Liver (tissue), 9 donors: ENCODE measurements around the gene C16orf86. TPM values are rescaled to one million over a fixed set of nuclear protein-coding genes. Genes with fewer than 3 reads are reported as not detected.

Experiments used
- DNase-seq: peaks from one replicate; pipeline ENCODE4 v3.0.0-alpha.2; 2017; ENCODE audit warnings: low spot score
- H3K27ac ChIP-seq, 2 donors: one replicate each; pipeline ENCODE4 v1.7.0; 2013; ENCODE audit warnings: inconsistent platforms in 2 of 2, low read length in 2 of 2, control low read depth in 1 of 2, low read depth in 1 of 2, mild to moderate bottlenecking in 1 of 2
- H3K27me3 ChIP-seq, 4 donors: one replicate each; pipeline versions ENCODE4 v1.6.1 to v1.7.0; 2013; ENCODE audit warnings: low read length in 3 of 4, inconsistent platforms in 1 of 4, mild to moderate bottlenecking in 1 of 4, moderate library complexity in 1 of 4; ENCODE audit not compliant: control insufficient read depth in 4 of 4, insufficient read depth in 4 of 4
- H3K36me3 ChIP-seq, 4 donors: one replicate each; pipeline versions ENCODE4 v1.6.1 to v1.7.0; 2013; ENCODE audit warnings: low read length in 3 of 4, mild to moderate bottlenecking in 3 of 4, low read depth in 1 of 4, moderate library complexity in 1 of 4; ENCODE audit not compliant: control insufficient read depth in 4 of 4, insufficient read depth in 3 of 4
- H3K4me1 ChIP-seq, 4 donors: one replicate each; pipeline versions ENCODE4 v1.6.1 to v1.7.0; 2013; ENCODE audit warnings: low read length in 3 of 4, mild to moderate bottlenecking in 3 of 4, moderate library complexity in 1 of 4; ENCODE audit not compliant: control insufficient read depth in 4 of 4, insufficient read depth in 4 of 4
- H3K4me3 ChIP-seq, 3 donors: one replicate each; pipeline versions ENCODE4 v1.6.1 to v1.7.0; 2013; ENCODE audit warnings: low read length in 3 of 3, control low read depth in 1 of 3, low read depth in 1 of 3, mild to moderate bottlenecking in 1 of 3
- H3K9ac ChIP-seq, 2 donors: one replicate each; pipeline ENCODE4 v1.7.0; 2013; ENCODE audit warnings: low read length in 2 of 2, mild to moderate bottlenecking in 2 of 2, moderate library complexity in 2 of 2, control low read depth in 1 of 2, low read depth in 1 of 2
- H3K9me3 ChIP-seq, 4 donors: one replicate each; pipeline versions ENCODE4 v1.6.1 to v1.7.0; 2013; ENCODE audit warnings: low read length in 3 of 4; ENCODE audit not compliant: control insufficient read depth in 4 of 4
- CTCF ChIP-seq: fragments of 150-350 bp; IDR thresholded peaks from 2 replicates; pipeline ENCODE4 v1.5.1; 2017; ENCODE audit warnings: improper control_type of control experiment, low read depth, low read length; ENCODE audit not compliant: missing input control
- FOXA1 ChIP-seq: IDR thresholded peaks from 2 replicates; pipeline ENCODE4 v1.6.1; 2016; ENCODE audit warnings: antibody characterized with exemption
- FOXA2 ChIP-seq: IDR thresholded peaks from 2 replicates; pipeline ENCODE4 v1.6.1; 2016; ENCODE audit warnings: antibody characterized with exemption
- HNF4A ChIP-seq, 2 donors: conservative IDR thresholded peaks; 2 replicates each; pipeline ENCODE4 v1.6.1; 2016; ENCODE audit warnings: antibody characterized with exemption in 2 of 2, mild to moderate bottlenecking in 2 of 2
- HNF4G ChIP-seq: IDR thresholded peaks from 2 replicates; pipeline ENCODE4 v1.6.1; 2016; ENCODE audit warnings: antibody characterized with exemption
- NR2F2 ChIP-seq: IDR thresholded peaks from 2 replicates; pipeline ENCODE4 v1.6.1; 2016; ENCODE audit warnings: antibody characterized with exemption
- RAD21 ChIP-seq, 2 donors: IDR thresholded peaks; 2 replicates each; pipeline ENCODE4 v1.6.1; 2016; ENCODE audit warnings: antibody characterized with exemption in 2 of 2, mild to moderate bottlenecking in 2 of 2
- REST ChIP-seq: IDR thresholded peaks from 2 replicates; pipeline ENCODE4 v1.6.1; 2016; ENCODE audit warnings: antibody characterized with exemption, mild to moderate bottlenecking
- RXRA ChIP-seq, 2 donors: IDR thresholded peaks; 2 replicates each; pipeline ENCODE4 v1.6.1; 2017 to 2018; ENCODE audit warnings: antibody characterized with exemption in 2 of 2, mild to moderate bottlenecking in 1 of 2
- SP1 ChIP-seq: IDR thresholded peaks from 2 replicates; pipeline ENCODE4 v1.6.1; 2018; ENCODE audit warnings: antibody characterized with exemption, mild to moderate bottlenecking
- TAF1 ChIP-seq: conservative IDR thresholded peaks from 2 replicates; pipeline ENCODE4 v1.6.1; 2016; ENCODE audit warnings: antibody characterized with exemption, mild to moderate bottlenecking
- YY1 ChIP-seq: IDR thresholded peaks from 2 replicates; pipeline ENCODE4 v1.6.1; 2016; ENCODE audit warnings: antibody characterized with exemption, mild to moderate bottlenecking
- WGBS: extraction: QIAGEN DNeasy Blood & Tissue Kit; methylation state at CpG from one replicate; pipeline ENCODE4 v1.1.7; 2013; 5-methylcytosine and 5-hydroxymethylcytosine counted together
- polyA plus RNA-seq, 2 donors: library from polyadenylated mRNA; stranded (reverse) in 1 of 2; unstranded in 1 of 2; fragments of 200-250 nt in 1 of 2; fragments of >200 nt in 1 of 2; fragmentation: Nextera tagmentation in 1 of 2; extraction: Ambion mirVana in 1 of 2; gene quantifications; one replicate each; pipeline versions ENCODE4 v1.2.1 to v1.2.3, GENCODE V29; 2013 to 2015
- total RNA-seq, 2 donors: library from RNA; depleted of rRNA; stranded (reverse); fragments of >200 nt; gene quantifications; one replicate each; pipeline ENCODE4 v1.2.3, GENCODE V29; 2014
- donor health status: healthy.
- donor health status: healthy.
- donor health status: healthy.
- donor health status: healthy.
- donor health status: healthy.

C16orf86 gene
- total and polyA plus RNA-seq, 4 donors = 1.2 to 2.6 (median 2.1) TPM

GRCh38 chr16:67675999-67676398 lies 9.4 kb downstream of the C16orf86 start:
- no peak for DNase-seq
- Histone ChIP-seq H3K4me3 (no peak overlapping the region), H3K27me3 (no peaks in the 10 kb centered on the region), H3K27ac (peak overlapping the region in 1 of 2 donors; percentile 73), H3K36me3 (peaks cover 0 to 2% (median under 1%) of the 10 kb centered on the region in 4 donors), H3K9me3 (no peaks in the 10 kb centered on the region), H3K4me1 (peaks cover 17 to 56% (median 47%) of the 10 kb centered on the region in 4 donors), H3K9ac (no peak overlapping the region)
- whole genome bisulfite sequencing = 98% methylated on average over 7 of the region's 7 CpGs
- TF ChIP-seq FOXA1 (no peak), HNF4G (no peak), FOXA2 (no peak), RXRA (IDR thresholded peaks at IDR 0.05) (no peak)

- no peak for DNase-seq
- peak in 1 of 2 donors; percentile 17 for TF ChIP-seq RAD21 (IDR thresholded peaks at IDR 0.05)
- no peak for TF ChIP-seq HNF4G
- peak overlapping the region; percentile 52 to 73 for H3K27ac ChIP-seq
- H3K27me3 ChIP-seq = no peaks in the 10 kb centered on the region
- no peak overlapping the region for H3K4me3 ChIP-seq
- no peaks in the 10 kb centered on the region for H3K9me3 ChIP-seq
- peaks cover 17 to 56% (median 47%) of the 10 kb centered on the region in 4 donors for H3K4me1 ChIP-seq
- peaks cover 0 to 2% (median under 1%) of the 10 kb centered on the region in 4 donors for H3K36me3 ChIP-seq
- no peak overlapping the region for H3K9ac ChIP-seq
- WGBS = 44% methylated on average over 4 of the region's 4 CpGs
Observed at GRCh38 chr16:67676516-67676915, 9.9 kb downstream of the C16orf86 start.

- H3K36me3 ChIP-seq = peaks cover 0 to 2% (median under 1%) of the 10 kb centered on the region in 4 donors
- no peak for DNase-seq
Observed at GRCh38 chr16:67676939-67677338, 10.3 kb downstream of the C16orf86 start.

GRCh38 chr16:67677712-67678111 lies 11.1 kb downstream of the C16orf86 start:
- Histone ChIP-seq H3K4me1 (peaks cover 14 to 50% (median 42%) of the 10 kb centered on the region in 4 donors), H3K36me3 (peaks cover 0 to 3% (median 1%) of the 10 kb centered on the region in 4 donors)
- TF ChIP-seq RAD21 (IDR thresholded peaks at IDR 0.05) = no peak

More at GRCh38 chr16:67676939-67677338, 10.3 kb downstream of the C16orf86 start:
- Histone ChIP-seq H3K9ac (no peak overlapping the region), H3K9me3 (no peaks in the 10 kb centered on the region), H3K4me3 (no peak overlapping the region), H3K4me1 (peaks cover 17 to 55% (median 47%) of the 10 kb centered on the region in 4 donors), H3K27me3 (no peaks in the 10 kb centered on the region), H3K27ac (peak overlapping the region; percentile 52 to 73)
- TF ChIP-seq SP1 (peak; percentile 28), NR2F2 (no peak), YY1 (no peak), RXRA (IDR thresholded peaks at IDR 0.05) (peak; percentile 41 to 56), HNF4A (conservative IDR thresholded peaks at IDR 0.05) (peak; percentile 68 to 70)
- 64% methylated on average over 8 of the region's 8 CpGs for WGBS

GRCh38 chr16:67678354-67679023 lies 11.9 kb downstream of the C16orf86 start:
- no peaks in the 10 kb centered on the region for H3K9me3 ChIP-seq
- TF ChIP-seq HNF4A (conservative IDR thresholded peaks at IDR 0.05) (no peak), FOXA2 (no peak), REST (no peak), TAF1 (no peak), CTCF (no peak), NR2F2 (no peak)
- H3K27me3 ChIP-seq = no peaks in the 10 kb centered on the region
- DNase-seq = no peak
- H3K27ac ChIP-seq = no peak overlapping the region
- H3K9ac ChIP-seq = no peak overlapping the region
- peaks cover 8 to 43% (median 35%) of the 10 kb centered on the region in 4 donors for H3K4me1 ChIP-seq
- H3K36me3 ChIP-seq = peaks cover 0 to 8% (median 4%) of the 10 kb centered on the region in 4 donors
- WGBS = 85% methylated on average over 12 of the region's 12 CpGs
- H3K4me3 ChIP-seq = no peak overlapping the region

More at GRCh38 chr16:67677712-67678111, 11.1 kb downstream of the C16orf86 start:
- 97% methylated on average over 1 of the region's 1 CpG for WGBS
- Histone ChIP-seq H3K9ac (no peak overlapping the region), H3K27me3 (no peaks in the 10 kb centered on the region), H3K9me3 (no peaks in the 10 kb centered on the region), H3K4me3 (no peak overlapping the region), H3K27ac (no peak overlapping the region)
- no peak for DNase-seq
